NCI-H524 treated with DMSO at 0.1 percent for 48 hours (cell line): ENCODE results near the gene SYNGR1.

ENCODE experiments used
- DNase-seq: peaks from one replicate; lab custom pipeline; 2025; lab: John Stamatoyannopoulos, UW

SYNGR1 gene

DNA sequence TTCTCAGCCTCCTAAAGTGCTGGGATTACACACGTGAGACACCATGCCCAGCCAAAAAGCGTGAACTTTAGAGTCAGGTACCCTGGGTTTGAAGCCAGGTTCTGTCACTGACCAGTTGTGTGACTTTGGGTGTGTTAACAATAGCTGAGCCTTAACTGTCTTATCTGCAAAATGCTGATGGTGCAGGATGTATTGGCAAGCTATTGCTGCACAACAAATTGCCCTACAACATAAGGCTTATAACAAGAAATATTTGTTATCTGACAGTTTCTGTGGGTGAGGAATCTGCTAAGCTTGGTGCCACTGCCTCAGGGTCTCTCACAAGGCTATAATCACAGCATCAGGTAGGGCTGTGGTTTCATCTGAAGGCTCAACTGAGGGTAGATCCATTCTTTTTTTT is 21.9 kb downstream of the SYNGR1 start:
- DNase-seq = no peak

- no peak for DNase-seq
Observed at GRCh38 chr22:39374191-39374590, 24.4 kb downstream of the SYNGR1 start.

DNA sequence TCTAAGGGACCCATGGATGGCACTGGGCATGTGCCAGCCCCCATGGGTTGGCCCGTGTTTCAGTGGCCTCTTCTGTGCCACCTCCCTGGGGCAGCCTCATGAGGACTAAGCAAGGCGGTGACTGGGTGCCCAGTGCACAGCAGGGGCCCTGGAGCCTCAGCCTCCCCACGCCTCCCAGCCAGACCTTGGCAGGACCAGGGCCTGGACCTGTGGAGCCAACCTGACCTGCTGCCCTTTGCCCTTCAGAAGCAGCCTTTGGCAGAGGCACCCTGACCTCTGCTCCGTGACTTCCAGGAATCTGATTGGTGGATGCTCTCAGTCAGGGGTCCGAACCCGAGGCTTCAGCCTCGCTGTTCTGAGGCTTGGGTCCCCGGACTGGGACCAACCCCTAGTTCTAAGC is 25.0 kb downstream of the SYNGR1 start:
- DNase-seq = no peak

DNA sequence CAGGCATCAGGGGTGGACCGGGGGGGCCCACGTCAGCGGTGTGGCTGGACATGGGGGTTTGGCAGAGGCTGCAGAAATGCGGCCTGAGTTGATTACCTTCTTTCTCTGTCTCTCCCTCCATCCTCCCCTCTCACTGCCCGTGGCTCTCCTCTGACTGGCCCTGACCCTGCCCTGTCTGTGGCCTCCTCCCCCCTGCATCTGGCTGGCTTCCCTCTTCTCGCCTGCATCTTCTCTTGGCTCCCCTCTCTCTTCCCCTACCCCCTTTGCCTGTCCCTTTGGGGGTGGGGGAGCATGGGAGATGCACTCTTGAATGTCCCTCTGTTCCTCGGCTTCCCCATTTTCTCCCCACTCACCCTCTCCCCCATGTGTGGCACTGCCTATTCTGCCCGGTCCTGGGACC is 25.9 kb downstream of the SYNGR1 start:
- no peak for DNase-seq

GRCh38 chr22:39379756-39380730 is 30.3 kb downstream of the SYNGR1 start:
- DNase-seq = no peak

DNA sequence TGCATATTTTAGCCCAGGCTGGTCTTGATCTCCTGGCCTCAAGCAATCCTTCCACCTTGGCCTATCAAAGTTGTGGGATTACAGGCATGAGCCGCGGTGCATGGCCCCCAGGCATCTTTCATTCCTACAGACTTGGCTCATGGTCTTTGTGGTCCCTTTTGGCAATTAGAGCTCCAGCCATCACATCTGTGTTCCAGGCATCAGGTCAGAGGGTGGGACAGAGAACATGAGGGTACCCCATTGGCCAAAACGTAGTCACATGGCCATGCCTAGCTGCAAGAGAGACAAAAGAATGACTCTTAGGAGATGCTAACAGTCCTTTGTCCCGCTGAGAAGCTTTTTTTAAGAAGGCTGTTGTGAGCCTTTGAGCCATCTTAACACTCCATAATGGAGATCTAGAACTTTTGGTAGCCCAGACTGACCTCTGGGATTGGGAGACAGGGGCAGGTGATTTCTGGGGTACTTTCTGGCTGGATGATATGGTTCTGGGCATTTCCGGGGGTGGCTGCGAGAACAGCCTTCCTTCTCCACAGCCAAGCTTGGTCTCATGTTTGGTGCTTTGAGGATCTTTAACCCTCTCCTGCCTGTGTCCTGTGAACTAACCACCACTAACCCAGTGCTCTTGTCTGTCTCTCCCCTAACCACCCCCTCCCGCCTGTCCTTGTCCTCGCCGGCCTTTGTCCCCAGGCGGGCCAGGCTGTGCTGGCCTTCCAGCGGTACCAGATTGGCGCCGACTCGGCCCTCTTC is 31.4 kb downstream of the SYNGR1 start:
- DNase-seq = no peak

- no peak for DNase-seq
Observed at GRCh38 chr22:39381930-39382329, 32.1 kb downstream of the SYNGR1 start.

DNA sequence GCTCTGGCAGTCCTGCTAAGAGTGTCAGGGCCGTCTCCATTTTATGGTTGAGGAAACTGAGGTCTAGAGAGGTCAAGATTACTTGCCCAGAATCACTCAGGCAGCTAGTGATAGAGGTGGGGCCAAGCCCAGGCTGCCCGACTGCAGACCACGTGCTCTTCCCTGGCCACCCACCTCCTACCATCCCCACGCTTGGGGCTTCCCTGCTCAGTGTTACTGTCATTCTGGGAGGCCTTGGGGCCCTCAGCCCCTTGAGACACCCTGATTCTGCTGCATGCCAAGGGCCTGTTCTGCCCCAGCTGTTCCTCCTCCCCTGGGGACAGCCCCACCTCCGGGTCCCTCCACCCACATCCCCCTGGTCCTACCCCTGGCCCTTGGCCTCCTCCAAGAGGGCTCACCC is 32.6 kb downstream of the SYNGR1 start:
- DNase-seq = no peak

DNA sequence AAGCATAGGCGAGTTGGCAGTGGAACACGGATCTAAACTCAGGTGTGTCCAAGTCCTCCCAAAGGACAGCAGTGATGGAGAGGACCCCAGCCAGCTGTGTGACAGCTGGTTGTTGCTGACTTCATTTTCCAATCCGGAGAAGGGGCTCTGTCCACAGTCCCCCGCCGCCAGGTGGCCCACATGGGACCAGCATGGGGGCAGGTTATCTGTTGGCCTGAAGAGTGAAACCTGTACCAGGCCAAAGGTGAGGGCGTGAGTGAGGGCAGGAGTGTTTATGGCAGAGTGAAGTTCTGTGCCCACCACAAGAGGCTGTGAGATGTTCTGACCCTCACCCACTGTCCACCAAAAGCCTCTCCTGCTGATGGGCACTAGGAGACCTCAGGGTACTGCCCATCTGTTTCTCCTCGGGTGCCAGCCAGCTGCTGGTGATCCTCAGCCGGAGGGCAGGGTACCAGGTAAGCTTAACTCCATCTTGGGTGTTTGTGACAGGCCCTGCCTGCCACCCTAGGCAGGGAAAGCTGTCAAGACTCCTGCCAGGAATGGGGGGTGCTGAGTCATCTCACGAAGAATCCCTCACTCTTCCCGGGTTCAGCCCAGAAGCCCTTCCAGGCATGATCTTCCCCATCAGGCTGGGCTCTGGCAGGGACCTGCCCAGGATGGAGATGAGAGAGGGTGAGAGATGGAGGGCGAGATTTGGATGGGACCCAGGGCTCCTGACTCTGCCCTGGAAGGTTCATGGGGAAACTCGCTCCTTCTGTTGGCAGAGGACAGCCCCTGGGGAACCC is 34.2 kb downstream of the SYNGR1 start:
- DNase-seq = no peak

DNA sequence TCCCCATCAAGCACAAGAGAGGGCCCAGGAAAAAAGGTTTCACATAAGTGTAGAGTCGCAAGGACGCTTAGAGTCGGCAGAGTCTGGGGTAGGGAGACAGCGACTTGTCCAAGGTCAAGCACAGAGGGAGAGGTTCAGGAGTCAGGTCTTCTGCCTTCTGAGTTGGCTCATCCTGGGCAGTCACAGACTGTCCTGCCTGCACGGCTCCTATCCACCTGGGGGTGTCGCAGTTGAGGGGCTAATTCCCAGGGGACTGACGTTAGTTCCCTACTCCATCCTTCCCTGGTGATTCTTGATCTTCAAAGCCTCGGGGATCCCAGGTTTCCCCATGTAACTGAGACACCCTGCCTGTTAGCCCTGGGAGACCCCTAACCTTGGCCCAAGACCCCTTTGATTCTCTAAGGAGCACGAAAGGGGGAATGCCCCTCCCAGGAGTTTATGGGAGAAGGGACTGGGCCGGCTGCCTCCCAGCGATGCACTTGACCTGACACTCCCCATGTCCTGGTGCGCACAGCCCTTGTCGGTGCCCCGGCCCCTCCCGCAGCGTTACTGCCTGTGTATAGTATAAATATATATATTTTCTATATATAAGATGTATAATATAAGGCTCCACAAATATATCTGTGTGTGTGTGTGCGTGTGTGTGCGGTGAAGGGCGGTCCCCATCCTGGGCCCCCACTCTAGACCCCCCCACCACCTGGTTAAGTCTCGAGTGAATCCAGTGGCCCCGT is 35.1 kb downstream of the SYNGR1 start:
- no peak for DNase-seq

- DNase-seq = peak; percentile 57
Observed at GRCh38 chr22:39388261-39389011, 38.6 kb downstream of the SYNGR1 start.

- DNase-seq = no peak
Observed at GRCh38 chr22:39389420-39389819, 39.6 kb downstream of the SYNGR1 start.

GRCh38 chr22:39392341-39392948 is 42.7 kb downstream of the SYNGR1 start:
- DNase-seq = no peak

- DNase-seq = no peak
Observed at GRCh38 chr22:39395936-39396796, 46.4 kb downstream of the SYNGR1 start.

DNA sequence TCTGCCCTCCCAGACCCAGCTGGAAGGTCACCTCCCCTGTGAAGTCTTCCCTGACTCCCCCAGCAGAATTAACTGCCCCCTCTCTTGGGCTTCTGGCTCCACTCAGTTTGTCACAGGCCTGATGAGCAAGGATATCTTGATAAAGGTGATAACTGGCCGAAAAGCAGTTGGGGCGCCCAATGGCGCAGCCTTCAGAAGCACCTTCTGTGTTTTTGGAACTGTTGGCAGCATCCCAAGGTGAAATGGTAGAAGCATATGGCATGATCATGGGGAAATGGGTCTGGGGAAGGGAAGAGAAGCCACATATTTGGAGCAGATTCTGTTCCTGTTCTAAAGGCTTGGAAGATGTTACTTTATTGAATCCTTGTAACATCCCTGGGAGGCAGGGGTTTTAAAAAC is 47.0 kb downstream of the SYNGR1 start:
- no peak for DNase-seq

GRCh38 chr22:39401301-39401631 is 51.5 kb downstream of the SYNGR1 start:
- no peak for DNase-seq

GRCh38 chr22:39405346-39406085 is 55.7 kb downstream of the SYNGR1 start:
- no peak for DNase-seq

- DNase-seq = no peak
Observed at GRCh38 chr22:39408173-39408572, 58.4 kb downstream of the SYNGR1 start.

DNA sequence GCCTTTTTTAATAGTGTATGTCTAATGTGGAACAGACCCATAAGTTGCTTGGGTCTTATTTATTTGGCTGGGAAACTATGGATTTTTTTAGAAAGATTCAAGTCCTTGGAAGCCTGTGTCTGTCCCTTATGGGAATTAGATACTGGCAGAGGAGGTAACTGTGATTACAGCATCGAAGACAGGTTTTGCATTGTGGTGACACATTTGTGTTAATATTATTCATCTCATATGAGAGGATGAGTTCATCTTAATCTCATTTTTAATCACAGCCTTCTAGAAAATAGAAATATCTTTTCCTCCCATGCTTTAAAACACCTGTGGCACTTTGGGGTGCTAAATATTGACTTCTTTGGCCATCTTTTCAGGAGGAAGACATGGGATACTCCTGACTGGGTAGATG is 59.0 kb downstream of the SYNGR1 start:
- no peak for DNase-seq
